Activated CD8-positive, alpha-beta memory T cell treated with anti-CD3 and anti-CD28 coated beads, Interleukin-2, amount 10 ng/mL, durations not matched to agents 7 days and 5 days (primary cell): ENCODE results near the gene PIGQ. TPM values are rescaled to one million over a fixed set of nuclear protein-coding genes. Genes with fewer than 3 reads are reported as not detected.

Experiments used
- ATAC-seq: fragments of 150-1000 bp; cut with Tn5 transposase; one replicate; pipeline ENCODE4 v1.10.0; 2021; ENCODE audit warnings: moderate library complexity
- CTCF ChIA-PET: fragments of 350-600 bp; sonication (Branson Sonifier 250); formaldehyde crosslinking; loops from one replicate; lab custom pipeline; 2021; ENCODE audit warnings: antibody characterized with exemption; lab: Charles Lee
- DNase-seq: peaks from one replicate; pipeline ENCODE4 v3.0.0-alpha.2; 2020
- H3K27ac Mint-ChIP-seq: one replicate; pipeline ENCODE4 v1.8.0; 2021; ENCODE audit warnings: mild to moderate bottlenecking, mixed read lengths
- H3K27me3 Mint-ChIP-seq: one replicate; pipeline ENCODE4 v1.8.0; 2021; ENCODE audit warnings: mixed read lengths
- H3K36me3 Mint-ChIP-seq: one replicate; pipeline ENCODE4 v1.8.0; 2021; ENCODE audit warnings: mild to moderate bottlenecking, mixed read lengths
- H3K4me1 Mint-ChIP-seq: one replicate; pipeline ENCODE4 v1.8.0; 2021; ENCODE audit warnings: mixed read lengths
- H3K4me3 Mint-ChIP-seq: one replicate; pipeline ENCODE4 v1.8.0; 2021; ENCODE audit warnings: mild to moderate bottlenecking, moderate library complexity, mixed read lengths
- H3K9me3 Mint-ChIP-seq: one replicate; pipeline ENCODE4 v1.8.0; 2022; ENCODE audit warnings: low read depth, mixed read lengths
- total RNA-seq, 2 experiments: library from RNA; stranded (reverse); gene quantifications; one replicate each; pipeline ENCODE4 v1.2.3, GENCODE V29; 2021

Gene PIGQ
- total RNA-seq: 10 to 100 TPM; 38.8 to 41.0 TPM

GRCh38 chr16:569445-570254 lies at the start of gene PIGQ:
PIGQ (plus strand) TSS chr16:569968; CDS start chr16:574075, 4,107 bp downstream.
- Mint-ChIP-seq H3K27me3 (no peaks in the 10 kb centered on the region), H3K9me3 (no peaks in the 10 kb centered on the region)
- CTCF ChIA-PET: interaction anchor here (0.9 to 1.1 kb wide), 2 partner anchors 10 to 79 kb away, joined by 3 read pairs; no protein-coding TSS in a partner anchor

GRCh38 chr16:520847-521246 lies 48.9 kb upstream of the PIGQ start:
- H3K4me3 Mint-ChIP-seq: no peak overlapping the region
- peaks cover 23% of the 10 kb centered on the region for H3K4me1 Mint-ChIP-seq
- H3K27me3 Mint-ChIP-seq: no peaks in the 10 kb centered on the region
- peaks cover 2% of the 10 kb centered on the region for H3K36me3 Mint-ChIP-seq
- peak overlapping the region; percentile 15 for H3K27ac Mint-ChIP-seq
- CTCF ChIA-PET: no interaction called here
- DNase-seq: no peak
- no peak for ATAC-seq
- H3K9me3 Mint-ChIP-seq: no peaks in the 10 kb centered on the region

More at GRCh38 chr16:569445-570254, at the start of gene PIGQ:
- Mint-ChIP-seq H3K4me3 (peak within 1 kb of the TSS; percentile 77), H3K4me1 (peaks cover 23% of the 10 kb centered on the region), H3K36me3 (no peaks in the 10 kb centered on the region), H3K27ac (peak within 1 kb of the TSS; percentile 91)
- ATAC-seq: peak; percentile 87
- peak; percentile 69 for DNase-seq

- Mint-ChIP-seq H3K4me3 (no peak overlapping the region), H3K9me3 (no peaks in the 10 kb centered on the region), H3K27me3 (no peaks in the 10 kb centered on the region), H3K36me3 (peaks cover 2% of the 10 kb centered on the region), H3K4me1 (peaks cover 31% of the 10 kb centered on the region), H3K27ac (no peak overlapping the region)
- CTCF ChIA-PET: no interaction called here
- no peak for DNase-seq
- ATAC-seq: no peak
Observed at GRCh38 chr16:521381-522210, 48.2 kb upstream of the PIGQ start.

- H3K27ac Mint-ChIP-seq: peak overlapping the region; percentile 60
- peaks cover 2% of the 10 kb centered on the region for H3K36me3 Mint-ChIP-seq
- CTCF ChIA-PET: no interaction called here
- H3K4me3 Mint-ChIP-seq: no peak overlapping the region
- no peaks in the 10 kb centered on the region for H3K9me3 Mint-ChIP-seq
- no peaks in the 10 kb centered on the region for H3K27me3 Mint-ChIP-seq
- no peak for DNase-seq
- peaks cover 32% of the 10 kb centered on the region for H3K4me1 Mint-ChIP-seq
- ATAC-seq: no peak
Observed at GRCh38 chr16:522320-523096, 47.3 kb upstream of the PIGQ start.

- DNase-seq: no peak
- CTCF ChIA-PET: no interaction called here
- Mint-ChIP-seq H3K36me3 (peaks cover 2% of the 10 kb centered on the region), H3K27ac (peak overlapping the region; percentile 60), H3K9me3 (no peaks in the 10 kb centered on the region), H3K4me1 (peaks cover 32% of the 10 kb centered on the region), H3K27me3 (no peaks in the 10 kb centered on the region), H3K4me3 (no peak overlapping the region)
- no peak for ATAC-seq
Observed at GRCh38 chr16:523097-523741, 46.5 kb upstream of the PIGQ start.

- CTCF ChIA-PET: no interaction called here
- no peaks in the 10 kb centered on the region for H3K9me3 Mint-ChIP-seq
- peaks cover 2% of the 10 kb centered on the region for H3K36me3 Mint-ChIP-seq
- DNase-seq (no peak), ATAC-seq (no peak)
- H3K4me1 Mint-ChIP-seq: peaks cover 37% of the 10 kb centered on the region
- H3K27ac Mint-ChIP-seq: peak overlapping the region; percentile 96
- no peak overlapping the region for H3K4me3 Mint-ChIP-seq
- H3K27me3 Mint-ChIP-seq: no peaks in the 10 kb centered on the region
Observed at GRCh38 chr16:524274-525040, 45.3 kb upstream of the PIGQ start.

- CTCF ChIA-PET: no interaction called here
- H3K27ac Mint-ChIP-seq: peak overlapping the region; percentile 96
- no peak for DNase-seq
- peaks cover 2% of the 10 kb centered on the region for H3K36me3 Mint-ChIP-seq
- peaks cover 44% of the 10 kb centered on the region for H3K4me1 Mint-ChIP-seq
- no peaks in the 10 kb centered on the region for H3K27me3 Mint-ChIP-seq
- no peak for ATAC-seq
- no peaks in the 10 kb centered on the region for H3K9me3 Mint-ChIP-seq
- H3K4me3 Mint-ChIP-seq: peak overlapping the region; percentile 77
Observed at GRCh38 chr16:525123-525519, 44.6 kb upstream of the PIGQ start.

GRCh38 chr16:525520-526180 lies 44.1 kb upstream of the PIGQ start:
- Mint-ChIP-seq H3K4me1 (peaks cover 47% of the 10 kb centered on the region), H3K36me3 (peaks cover 2% of the 10 kb centered on the region), H3K27me3 (no peaks in the 10 kb centered on the region), H3K4me3 (peak overlapping the region; percentile 77), H3K27ac (peak overlapping the region; percentile 96), H3K9me3 (no peaks in the 10 kb centered on the region)
- CTCF ChIA-PET: interaction anchor here (1.2 to 2.5 kb wide), 2 partner anchors 133 to 143 kb away, joined by 4 to 7 read pairs; partner anchors contain the start of gene PGAP6
- ATAC-seq (peak; percentile 58), DNase-seq (peak; percentile 91)

GRCh38 chr16:526181-527014 lies 43.4 kb upstream of the PIGQ start:
- Mint-ChIP-seq H3K4me3 (peak overlapping the region; percentile 77), H3K4me1 (peaks cover 49% of the 10 kb centered on the region), H3K27me3 (no peaks in the 10 kb centered on the region), H3K27ac (peak overlapping the region; percentile 96), H3K9me3 (no peaks in the 10 kb centered on the region), H3K36me3 (peaks cover 2% of the 10 kb centered on the region)
- no peak for ATAC-seq
- CTCF ChIA-PET: interaction anchor here (1.2 to 2.5 kb wide), 5 partner anchors 11 to 144 kb away, joined by 3 to 7 read pairs (median 4); partner anchors contain the start of genes METTL26 and PGAP6
- DNase-seq: peak; percentile 59

- CTCF ChIA-PET: interaction anchor here (1.2 to 2.5 kb wide), 4 partner anchors 12 to 145 kb away, joined by 3 to 7 read pairs (median 4); partner anchors contain the start of genes METTL26 and PGAP6
- Mint-ChIP-seq H3K36me3 (peaks cover 2% of the 10 kb centered on the region), H3K4me3 (peak within 1 kb of the TSS; percentile 92), H3K27me3 (no peaks in the 10 kb centered on the region), H3K4me1 (peaks cover 49% of the 10 kb centered on the region), H3K9me3 (no peaks in the 10 kb centered on the region), H3K27ac (peak within 1 kb of the TSS; percentile 96)
- DNase-seq: peak; percentile 89
- ATAC-seq: peak; percentile 77
Observed at GRCh38 chr16:527015-527903, 42.5 kb upstream of the PIGQ start, which contains the start of gene CAPN15. CAPN15 (plus strand) TSS chr16:527712; CDS start chr16:546839, 19,127 bp downstream.
